PC-9 (cell line): Measurements from ENCODE around the gene TIGAR. TPM values are rescaled to one million over a fixed set of nuclear protein-coding genes. Genes with fewer than 3 reads are reported as not detected.

Source experiments
- BruUV-seq: library from RNA; stranded (reverse); fragments of 400-500 nt; replicated peaks from 2 replicates; lab custom pipeline; 2021; lab: Mats Ljungman, UMichigan
- CTCF ChIA-PET: fragments of 300-600 bp; sonication (Branson Sonifier 250); formaldehyde crosslinking; loops from one replicate; lab custom pipeline; 2022; ENCODE audit warnings: antibody characterized with exemption; lab: Charles Lee
- POLR2A ChIA-PET: fragments of 300-600 bp; sonication (Branson Sonifier 250); formaldehyde crosslinking; loops from one replicate; lab custom pipeline; 2022; ENCODE audit warnings: antibody characterized with exemption; ENCODE audit not compliant: unreplicated experiment; lab: Charles Lee
- DNase-seq, 2 experiments: peaks; one replicate each; pipeline versions ENCODE4 v3.0.0 to v3.0.0-alpha.2; 2015 to 2022; ENCODE audit warnings: mixed read lengths in 1 of 2
- H2AFZ ChIP-seq: fragments of 200-600 bp; sonication (generic); 2 replicates; pipeline ENCODE4 v1.8.1; 2017; ENCODE audit warnings: antibody characterized with exemption
- H3F3A ChIP-seq: fragments of 200-600 bp; sonication (generic); 2 replicates; pipeline ENCODE4 v1.8.1; 2017; ENCODE audit warnings: antibody characterized with exemption, mild to moderate bottlenecking, low read depth; ENCODE audit not compliant: insufficient read depth
- H3K27ac ChIP-seq: fragments of 200-600 bp; sonication (generic); 2 replicates; pipeline ENCODE4 v1.6.1; 2016; ENCODE audit warnings: mixed run types
- H3K27me3 ChIP-seq: fragments of 200-600 bp; sonication (generic); 2 replicates; pipeline ENCODE4 v1.6.1; 2016; ENCODE audit warnings: low read depth, mixed run types; ENCODE audit not compliant: insufficient read depth
- H3K36me3 ChIP-seq: fragments of 200-600 bp; sonication (generic); 2 replicates; pipeline ENCODE4 v1.6.1; 2016; ENCODE audit warnings: low read depth, mixed run types
- H3K4me1 ChIP-seq: fragments of 200-600 bp; sonication (generic); replicated peaks from 2 replicates; pipeline ENCODE4 v1.6.1; 2016; ENCODE audit warnings: mixed run types; ENCODE audit not compliant: insufficient read depth
- H3K4me2 ChIP-seq: fragments of 200-600 bp; sonication (generic); 2 replicates; pipeline ENCODE4 v1.6.1; 2017; ENCODE audit warnings: mixed run types
- H3K4me3 ChIP-seq: fragments of 200-600 bp; sonication (generic); 2 replicates; pipeline ENCODE4 v1.6.1; 2016; ENCODE audit warnings: mixed run types
- H3K79me2 ChIP-seq: fragments of 200-600 bp; sonication (generic); 2 replicates; pipeline ENCODE4 v1.6.1; 2017; ENCODE audit warnings: low read depth, mixed run types
- H3K9me2 ChIP-seq: fragments of 200-600 bp; sonication (generic); 2 replicates; pipeline ENCODE4 v1.8.1; 2017; ENCODE audit warnings: mild to moderate bottlenecking; ENCODE audit not compliant: insufficient read depth
- H3K9me3 ChIP-seq: fragments of 200-600 bp; sonication (generic); 2 replicates; pipeline ENCODE4 v1.8.1; 2016; ENCODE audit warnings: low read depth; ENCODE audit not compliant: insufficient read depth
- H4K20me1 ChIP-seq: fragments of 200-600 bp; sonication (generic); 2 replicates; pipeline ENCODE4 v1.8.1; 2017; ENCODE audit not compliant: insufficient read depth
- EZH2 ChIP-seq: fragments of 200-600 bp; sonication (generic); IDR thresholded peaks from 2 replicates; pipeline ENCODE4 v1.8.0; 2017; ENCODE audit warnings: antibody characterized with exemption, low read depth
- intact Hi-C: fragments of 100-400 bp; cut with micrococcal nuclease; formaldehyde crosslinking; loops from one replicate; pipeline ENCODE4 v1.10.0; 2022; ENCODE audit not compliant: unreplicated experiment
- total RNA-seq: library from RNA; stranded (reverse); gene quantifications from 2 replicates; pipeline ENCODE4 v1.2.3, GENCODE V29; 2021
- TF ChIP-seq, protein P1 (sequence below): fragments of 200-600 bp; sonication (generic); conservative IDR thresholded peaks from 2 replicates; pipeline ENCODE4 v1.6.1; 2017; ENCODE audit warnings: mixed run types, antibody characterized with exemption, mild to moderate bottlenecking, moderate library complexity

The TIGAR gene
- total RNA-seq, 1 experiment from 2014 or later: 13.2 TPM

DNA sequence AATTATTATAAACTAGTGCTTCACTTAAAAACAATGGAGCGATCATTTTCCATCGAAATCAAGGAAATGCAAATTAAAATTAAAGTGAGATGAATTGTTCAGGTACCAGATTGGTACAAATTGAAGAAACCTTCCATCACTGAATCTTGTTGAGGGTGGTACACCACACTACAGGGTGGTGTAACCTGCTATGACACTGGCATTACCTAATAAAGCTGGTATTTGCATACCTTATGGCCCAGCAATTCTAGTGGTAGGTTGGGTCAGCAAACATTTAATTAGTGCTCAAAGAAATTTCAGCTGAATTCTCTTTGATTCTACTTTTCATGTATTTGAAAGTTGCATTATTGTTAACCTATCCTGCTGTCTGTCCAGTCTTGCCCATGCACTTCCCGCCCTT, 9.2 kb downstream of the TIGAR start:
- H2AFZ ChIP-seq: no peak overlapping the region
- no peaks in the 10 kb centered on the region for H3K9me2 ChIP-seq
- ChIA-PET CTCF (no interaction called here), POLR2A (no interaction called here)
- H3K4me1 ChIP-seq: no peaks in the 10 kb centered on the region
- no peak for DNase-seq
- intact Hi-C loops: no loop called here
- no peaks in the 10 kb centered on the region for H3F3A ChIP-seq
- TF ChIP-seq, protein P1, sequence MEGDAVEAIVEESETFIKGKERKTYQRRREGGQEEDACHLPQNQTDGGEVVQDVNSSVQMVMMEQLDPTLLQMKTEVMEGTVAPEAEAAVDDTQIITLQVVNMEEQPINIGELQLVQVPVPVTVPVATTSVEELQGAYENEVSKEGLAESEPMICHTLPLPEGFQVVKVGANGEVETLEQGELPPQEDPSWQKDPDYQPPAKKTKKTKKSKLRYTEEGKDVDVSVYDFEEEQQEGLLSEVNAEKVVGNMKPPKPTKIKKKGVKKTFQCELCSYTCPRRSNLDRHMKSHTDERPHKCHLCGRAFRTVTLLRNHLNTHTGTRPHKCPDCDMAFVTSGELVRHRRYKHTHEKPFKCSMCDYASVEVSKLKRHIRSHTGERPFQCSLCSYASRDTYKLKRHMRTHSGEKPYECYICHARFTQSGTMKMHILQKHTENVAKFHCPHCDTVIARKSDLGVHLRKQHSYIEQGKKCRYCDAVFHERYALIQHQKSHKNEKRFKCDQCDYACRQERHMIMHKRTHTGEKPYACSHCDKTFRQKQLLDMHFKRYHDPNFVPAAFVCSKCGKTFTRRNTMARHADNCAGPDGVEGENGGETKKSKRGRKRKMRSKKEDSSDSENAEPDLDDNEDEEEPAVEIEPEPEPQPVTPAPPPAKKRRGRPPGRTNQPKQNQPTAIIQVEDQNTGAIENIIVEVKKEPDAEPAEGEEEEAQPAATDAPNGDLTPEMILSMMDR: no peak
- TF ChIP-seq EZH2: no peak
- H3K36me3 ChIP-seq: 0 out of 2 replicates have a peak, but pooled peaks cover 5% of the 10 kb centered on the region
- no peaks in the 10 kb centered on the region for H3K79me2 ChIP-seq
- BruUV-seq: no TSS peak
- 0 out of 2 replicates have a peak, but pooled peaks cover 7% of the 10 kb centered on the region for H4K20me1 ChIP-seq
- H3K4me2 ChIP-seq: no peak overlapping the region
- H3K27ac ChIP-seq: no peak overlapping the region
- no peak overlapping the region for H3K4me3 ChIP-seq
- no peaks in the 10 kb centered on the region for H3K9me3 ChIP-seq
- H3K27me3 ChIP-seq: no peaks in the 10 kb centered on the region

DNA sequence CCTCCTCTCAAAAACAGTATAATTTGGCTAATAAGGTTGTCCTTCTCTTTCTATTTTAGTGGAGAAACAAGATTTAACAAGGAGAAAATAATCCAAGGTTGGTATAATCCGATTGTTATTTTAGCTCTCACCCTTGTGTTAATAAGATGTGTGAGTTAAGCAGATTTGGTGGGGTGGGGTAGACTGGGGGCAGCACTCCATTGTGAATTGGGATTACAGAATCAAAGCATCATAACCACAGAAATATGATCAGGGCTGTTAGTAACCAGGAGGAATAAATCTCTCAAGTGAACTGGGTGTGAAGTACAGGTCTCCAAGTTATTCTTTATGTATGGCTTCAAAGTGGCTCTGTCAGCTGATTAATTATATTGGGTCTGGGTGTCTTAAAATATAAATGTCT, 10.2 kb downstream of the TIGAR start:
- H4K20me1 ChIP-seq: 0 out of 2 replicates have a peak, but pooled peaks cover 7% of the 10 kb centered on the region
- intact Hi-C loops: no loop called here
- H3K27me3 ChIP-seq: no peaks in the 10 kb centered on the region
- no peak overlapping the region for H3K27ac ChIP-seq
- H3K36me3 ChIP-seq: 0 out of 2 replicates have a peak, but pooled peaks cover 5% of the 10 kb centered on the region
- no peaks in the 10 kb centered on the region for H3K9me2 ChIP-seq
- BruUV-seq: no TSS peak
- TF ChIP-seq EZH2: no peak
- TF ChIP-seq, protein P1: no peak
- no peak for DNase-seq
- H3K4me3 ChIP-seq: no peak overlapping the region
- POLR2A ChIA-PET: no interaction called here
- CTCF ChIA-PET: no interaction called here
- no peaks in the 10 kb centered on the region for H3K79me2 ChIP-seq
- H3K9me3 ChIP-seq: no peaks in the 10 kb centered on the region
- H2AFZ ChIP-seq: no peak overlapping the region
- no peak overlapping the region for H3K4me2 ChIP-seq
- H3K4me1 ChIP-seq: no peaks in the 10 kb centered on the region
- no peaks in the 10 kb centered on the region for H3F3A ChIP-seq

DNA sequence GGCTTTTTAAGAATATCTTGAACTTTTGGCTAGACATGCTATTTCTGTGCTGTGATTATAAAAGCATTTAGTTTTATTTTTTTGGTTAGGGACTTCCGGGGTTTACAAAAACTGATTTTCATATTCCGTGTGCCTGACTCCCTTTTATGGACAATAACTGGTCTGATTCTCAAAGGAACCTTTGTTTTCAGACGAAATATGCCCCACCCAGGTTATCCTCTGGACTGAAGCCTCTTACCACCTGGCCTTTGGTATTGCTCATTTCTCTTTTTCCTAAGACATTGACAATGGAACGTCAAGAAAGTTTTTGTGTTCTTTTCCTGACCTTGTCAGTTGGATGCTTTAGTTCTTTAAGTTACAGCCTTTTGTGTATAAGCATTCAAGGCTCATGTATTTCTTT, 10.8 kb downstream of the TIGAR start:
- no peak for TF ChIP-seq EZH2
- TF ChIP-seq, protein P1: no peak
- BruUV-seq: no TSS peak
- Histone ChIP-seq H4K20me1 (0 out of 2 replicates have a peak, but pooled peaks cover 7% of the 10 kb centered on the region), H3K4me3 (no peak overlapping the region), H3K4me1 (no peaks in the 10 kb centered on the region), H3K27ac (no peak overlapping the region), H3F3A (no peaks in the 10 kb centered on the region), H3K79me2 (no peaks in the 10 kb centered on the region), H3K9me2 (no peaks in the 10 kb centered on the region), H3K27me3 (no peaks in the 10 kb centered on the region), H3K36me3 (0 out of 2 replicates have a peak, but pooled peaks cover 5% of the 10 kb centered on the region), H3K4me2 (no peak overlapping the region), H3K9me3 (no peaks in the 10 kb centered on the region), H2AFZ (no peak overlapping the region)
- ChIA-PET CTCF (no interaction called here), POLR2A (no interaction called here)
- intact Hi-C loops: no loop called here
- DNase-seq: no peak
